ENCODE results near the gene MC5R.

The MC5R gene

DNA sequence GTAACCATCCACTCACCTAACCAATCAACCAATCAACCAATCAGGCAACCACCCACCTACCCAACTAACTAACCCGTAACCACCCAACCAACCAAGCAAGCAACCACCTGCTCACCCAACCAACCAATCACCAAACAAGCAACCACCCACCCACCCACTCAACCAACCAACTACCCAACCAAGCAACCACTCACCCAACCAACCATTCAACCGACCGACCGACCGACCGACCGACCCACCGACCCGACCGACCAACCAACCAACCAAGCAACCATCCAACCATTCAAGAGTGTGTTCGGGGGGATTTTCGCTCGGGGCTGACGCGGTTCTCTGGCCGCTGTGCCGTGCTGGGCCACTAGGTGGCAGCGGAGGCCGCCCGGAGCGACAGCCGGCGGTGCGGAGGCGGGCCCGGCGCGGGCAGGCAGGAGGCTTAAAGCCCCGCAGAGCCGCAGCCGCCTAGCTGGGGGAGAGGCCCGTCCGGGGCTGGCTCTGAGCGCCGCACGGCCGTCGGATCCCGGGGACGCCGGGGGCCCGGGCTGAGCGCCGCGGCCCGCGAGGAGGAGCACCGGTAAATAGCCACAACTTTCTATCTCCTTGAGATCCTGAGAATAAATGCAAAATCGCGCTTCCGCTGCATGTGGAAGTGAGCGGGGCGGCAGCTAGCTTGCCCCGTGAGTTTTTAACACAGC is at the start of gene MC5R:
MC5R (plus strand) TSS at position 443 of the 689 bp plus-strand sequence. CDS start 1,617 bp downstream, outside the sequence.
- DNase-seq (ENCODE audit: low read depth) = peak; percentile 51

DNA sequence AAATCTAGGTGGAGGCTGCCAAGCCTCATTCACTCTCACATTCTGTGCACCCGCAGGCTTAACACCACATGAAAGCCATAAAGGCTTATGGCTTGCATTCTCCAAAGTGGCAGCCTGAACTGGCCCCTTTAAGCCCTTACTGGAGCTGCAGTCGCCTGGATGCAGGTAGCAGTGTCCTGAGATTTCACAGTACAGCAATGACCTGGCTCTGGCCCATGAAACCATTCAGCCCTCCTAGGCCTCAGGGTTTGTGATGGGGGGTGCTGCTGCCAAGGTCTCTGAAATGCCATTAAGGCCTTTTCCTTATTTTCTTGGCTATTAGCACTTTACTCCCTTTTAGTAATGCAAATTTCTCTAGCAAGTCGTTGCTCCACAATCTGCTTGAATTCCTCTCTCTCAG is 48.9 kb upstream of the MC5R start:
- no peak for DNase-seq (ENCODE audit: low read depth)

DNA sequence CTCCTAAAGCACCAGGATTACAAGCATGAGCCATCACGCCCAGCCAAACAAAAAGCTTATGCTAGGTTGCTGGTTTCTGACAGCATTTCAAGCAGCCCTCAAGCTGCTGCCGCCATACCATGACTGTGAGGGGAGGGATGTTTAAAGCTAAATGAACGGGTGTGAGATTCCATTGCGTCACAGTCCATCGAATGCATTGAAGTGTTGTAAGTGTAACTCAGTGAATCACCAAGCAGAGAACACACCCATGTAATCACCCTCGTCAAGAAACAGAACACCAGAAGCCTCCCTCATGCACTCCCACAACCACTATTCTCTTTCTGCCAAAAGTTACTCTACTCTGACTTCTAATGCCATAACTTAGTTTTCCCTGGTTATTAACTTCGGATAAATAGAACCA is 32.8 kb upstream of the MC5R start:
- DNase-seq (ENCODE audit: low read depth) = no peak

- no peak for DNase-seq (ENCODE audit: low read depth)
Measured at GRCh38 chr18:13793819-13794218, 30.1 kb upstream of the MC5R start.

DNA sequence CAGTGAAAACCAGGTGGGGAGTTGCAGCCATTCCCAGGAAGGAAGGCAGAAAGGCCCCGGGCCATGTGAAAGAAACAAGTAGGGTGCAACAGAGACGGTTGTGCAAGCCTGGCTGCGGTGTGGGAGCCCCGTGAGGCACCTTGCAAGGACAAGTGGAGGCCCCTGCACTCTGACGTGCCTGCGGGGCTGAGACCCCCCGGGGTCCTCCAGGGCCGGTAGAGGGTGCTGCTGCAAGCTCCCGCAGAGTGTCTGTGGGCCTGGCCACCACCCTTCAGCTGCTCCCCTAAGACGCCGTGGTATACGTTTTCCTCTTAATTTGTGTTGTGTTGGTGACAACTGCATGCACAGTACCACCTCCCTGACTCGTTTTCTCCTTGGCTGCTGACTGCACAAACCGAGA is 27.4 kb upstream of the MC5R start:
- DNase-seq (ENCODE audit: low read depth) = no peak

GRCh38 chr18:13797157-13797611 is 26.8 kb upstream of the MC5R start:
- DNase-seq (ENCODE audit: low read depth) = no peak

DNA sequence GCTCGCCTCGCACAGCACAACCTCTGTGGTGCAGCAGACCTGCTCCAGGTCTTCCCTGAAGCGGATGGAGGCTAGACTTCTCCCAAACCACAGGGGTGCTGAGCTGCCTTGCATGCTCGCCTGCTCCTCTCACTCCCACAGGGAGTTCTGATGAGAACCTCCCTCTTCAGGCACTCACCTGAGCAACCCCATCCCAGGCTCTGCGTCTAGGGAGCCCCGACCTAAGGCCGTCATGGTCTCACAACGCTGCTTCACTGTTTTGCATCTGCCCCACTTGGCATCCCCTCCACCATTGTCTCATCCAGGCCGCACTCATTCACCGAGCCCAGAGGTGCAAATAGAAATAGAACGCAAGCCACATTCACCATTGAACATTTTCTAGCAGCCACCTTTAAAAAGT is 24.6 kb upstream of the MC5R start:
- no peak for DNase-seq (ENCODE audit: low read depth)

GRCh38 chr18:13800505-13801259 is 23.3 kb upstream of the MC5R start:
- DNase-seq (ENCODE audit: low read depth) = peak; percentile 17

DNA sequence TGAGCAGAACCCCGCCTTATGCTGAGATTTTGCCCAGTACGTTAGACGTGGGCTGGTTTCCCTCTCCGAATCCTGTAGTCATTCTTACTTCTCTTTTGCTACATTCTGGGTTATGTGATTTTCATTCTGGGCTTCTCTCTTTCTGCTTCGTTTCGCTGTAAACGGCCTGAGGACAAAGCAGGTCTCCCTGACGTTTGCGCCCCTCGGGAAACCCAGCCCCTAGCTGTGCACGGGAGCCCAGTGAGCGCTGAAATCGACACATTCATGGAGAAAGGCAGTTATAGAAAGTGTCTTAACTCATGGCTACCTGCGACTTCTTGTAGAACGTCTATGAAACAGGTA is 22.7 kb upstream of the MC5R start:
- no peak for DNase-seq (ENCODE audit: low read depth)

- no peak for DNase-seq (ENCODE audit: low read depth)
Measured at GRCh38 chr18:13804305-13804704, 19.6 kb upstream of the MC5R start.

DNA sequence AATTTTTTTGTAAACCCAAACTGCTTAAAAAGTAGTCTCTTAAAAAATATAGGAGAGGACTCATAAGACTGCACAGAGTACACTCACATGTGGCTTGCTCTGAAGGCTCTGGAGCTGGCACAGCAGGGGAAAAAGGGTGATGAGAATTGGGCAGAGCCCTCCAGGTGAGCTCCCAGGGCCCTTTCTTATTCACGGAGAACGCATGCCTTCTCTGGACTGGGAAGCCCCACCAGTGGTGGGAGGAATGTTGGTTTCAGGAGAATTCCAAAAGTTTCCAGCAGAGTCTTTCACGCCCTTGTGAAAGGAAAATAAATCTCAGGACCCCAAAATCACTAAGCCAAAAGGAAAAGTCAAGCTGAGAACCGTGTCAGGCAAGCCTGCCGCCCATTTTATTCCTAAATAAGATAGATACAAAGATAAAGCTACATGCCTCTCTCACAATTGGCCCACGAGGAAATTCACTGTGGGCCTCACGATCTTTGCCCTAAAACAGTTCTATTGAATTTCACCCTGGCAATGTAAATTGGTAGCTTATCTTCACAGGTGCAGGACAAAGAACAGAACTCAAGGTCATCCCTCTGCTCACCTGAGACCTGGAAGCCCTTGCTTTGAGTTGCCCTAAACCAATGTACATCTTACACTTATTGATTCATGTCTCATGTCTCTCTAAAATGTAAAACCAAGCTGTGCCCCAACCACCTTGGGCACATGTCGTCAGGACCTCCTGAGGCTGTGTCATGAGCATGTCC is 15.5 kb upstream of the MC5R start:
- no peak for DNase-seq (ENCODE audit: low read depth)

- DNase-seq (ENCODE audit: low read depth) = no peak
Measured at GRCh38 chr18:13809043-13809430, 14.9 kb upstream of the MC5R start.

- no peak for DNase-seq (ENCODE audit: low read depth)
Measured at GRCh38 chr18:13809531-13810255, 14.3 kb upstream of the MC5R start.

DNA sequence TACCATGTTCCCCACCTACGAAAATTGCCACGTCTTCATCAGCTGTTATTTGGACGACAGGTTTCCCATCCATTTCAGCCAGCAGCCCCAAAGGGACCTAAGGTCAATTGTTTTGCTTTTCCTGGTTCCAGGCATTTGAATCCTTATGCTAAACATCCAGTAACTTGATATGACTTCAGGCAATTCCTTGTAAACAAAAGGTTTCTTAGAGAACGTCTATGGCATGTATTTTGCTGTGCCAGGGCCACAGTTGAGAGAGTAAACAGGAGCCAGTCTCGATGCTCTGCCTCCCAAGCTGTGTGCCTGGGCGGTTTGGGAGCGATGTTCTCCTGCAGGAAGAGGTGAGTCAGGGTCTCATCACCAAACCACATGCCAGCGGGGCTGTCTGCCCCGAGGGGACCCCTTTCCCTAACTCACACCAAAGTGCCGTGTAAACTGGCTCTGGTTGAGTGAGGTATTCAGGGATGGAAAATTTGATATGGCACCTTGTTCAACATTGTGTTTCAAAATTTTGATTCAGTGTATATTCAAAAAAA is 12.9 kb upstream of the MC5R start:
- DNase-seq (ENCODE audit: low read depth) = no peak

- DNase-seq (ENCODE audit: low read depth) = no peak
Measured at GRCh38 chr18:13811993-13812392, 12.0 kb upstream of the MC5R start.

GRCh38 chr18:13813271-13813849 is 10.6 kb upstream of the MC5R start:
- no peak for DNase-seq (ENCODE audit: low read depth)

- no peak for DNase-seq (ENCODE audit: low read depth)
Measured at GRCh38 chr18:13826209-13826608, 2.3 kb downstream of the MC5R start.

DNA sequence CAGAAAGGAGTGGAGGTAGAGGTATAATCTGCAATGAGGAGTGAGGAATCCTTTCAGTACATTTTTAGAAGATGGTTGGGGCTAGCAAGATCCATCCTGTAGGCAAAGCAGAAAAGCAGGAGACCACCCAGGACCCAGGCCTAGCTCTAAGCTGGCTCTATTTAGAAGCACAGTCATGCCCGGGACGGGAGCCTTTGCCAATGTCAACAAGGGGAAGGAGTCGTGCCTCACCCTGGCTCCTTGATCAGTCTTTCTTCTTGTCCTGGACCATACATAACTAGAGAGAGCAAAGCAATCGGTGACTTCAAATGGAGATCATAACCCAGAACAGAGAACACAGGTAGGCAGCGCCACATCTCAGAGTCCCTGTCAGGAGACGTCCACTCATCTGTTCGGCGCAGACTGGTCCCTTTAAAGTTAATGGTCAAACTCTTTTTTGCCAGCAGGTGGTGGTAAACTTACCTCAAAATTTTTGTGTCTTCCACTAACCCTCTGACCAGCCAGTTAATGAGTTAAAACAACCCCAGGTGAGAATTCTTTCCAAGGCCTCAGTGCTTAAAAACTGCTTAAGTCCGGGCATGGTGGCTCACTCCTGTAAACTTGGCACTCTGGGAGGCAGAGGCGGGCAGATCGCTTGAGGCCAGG is 8.0 kb downstream of the MC5R start:
- no peak for DNase-seq (ENCODE audit: low read depth)

- DNase-seq (ENCODE audit: low read depth) = no peak
Measured at GRCh38 chr18:13834496-13835015, 10.6 kb downstream of the MC5R start.

GRCh38 chr18:13835202-13835601 is 11.3 kb downstream of the MC5R start:
- DNase-seq (ENCODE audit: low read depth) = no peak

GRCh38 chr18:13836559-13836958 is 12.6 kb downstream of the MC5R start:
- no peak for DNase-seq (ENCODE audit: low read depth)

Measured in activated T-helper 1 cell treated with Interleukin-2 at 50 U/mL for 16 hours (primary cell).